ENCODE results near the gene NUDCD3.

DNA sequence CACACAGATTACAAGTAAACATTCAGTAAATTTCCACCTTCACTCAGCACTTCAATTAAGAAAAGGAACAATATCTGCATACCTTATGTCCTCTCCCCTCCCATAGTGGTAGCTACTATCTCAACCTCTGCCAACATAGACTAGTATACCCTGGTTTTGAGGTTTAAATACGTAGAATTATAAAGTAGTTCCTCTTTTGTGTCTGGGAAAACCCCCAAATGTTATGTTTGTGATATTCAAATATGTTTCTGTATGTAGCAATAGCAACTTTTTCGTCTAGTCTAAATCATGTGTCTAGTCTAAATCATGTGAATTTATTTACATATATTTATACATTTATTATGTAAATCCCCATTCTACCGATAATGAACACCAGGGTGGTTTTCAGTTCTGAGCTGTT is 151.9 kb downstream of the NUDCD3 start:
- TF ChIP-seq, protein P1, sequence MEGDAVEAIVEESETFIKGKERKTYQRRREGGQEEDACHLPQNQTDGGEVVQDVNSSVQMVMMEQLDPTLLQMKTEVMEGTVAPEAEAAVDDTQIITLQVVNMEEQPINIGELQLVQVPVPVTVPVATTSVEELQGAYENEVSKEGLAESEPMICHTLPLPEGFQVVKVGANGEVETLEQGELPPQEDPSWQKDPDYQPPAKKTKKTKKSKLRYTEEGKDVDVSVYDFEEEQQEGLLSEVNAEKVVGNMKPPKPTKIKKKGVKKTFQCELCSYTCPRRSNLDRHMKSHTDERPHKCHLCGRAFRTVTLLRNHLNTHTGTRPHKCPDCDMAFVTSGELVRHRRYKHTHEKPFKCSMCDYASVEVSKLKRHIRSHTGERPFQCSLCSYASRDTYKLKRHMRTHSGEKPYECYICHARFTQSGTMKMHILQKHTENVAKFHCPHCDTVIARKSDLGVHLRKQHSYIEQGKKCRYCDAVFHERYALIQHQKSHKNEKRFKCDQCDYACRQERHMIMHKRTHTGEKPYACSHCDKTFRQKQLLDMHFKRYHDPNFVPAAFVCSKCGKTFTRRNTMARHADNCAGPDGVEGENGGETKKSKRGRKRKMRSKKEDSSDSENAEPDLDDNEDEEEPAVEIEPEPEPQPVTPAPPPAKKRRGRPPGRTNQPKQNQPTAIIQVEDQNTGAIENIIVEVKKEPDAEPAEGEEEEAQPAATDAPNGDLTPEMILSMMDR (IDR thresholded peaks at IDR 0.05; ENCODE audit: low read depth, low read length, poor library complexity, severe bottlenecking) = no peak
- TF ChIP-seq EZH2phosphoT487 (IDR thresholded peaks at IDR 0.05; ENCODE audit: borderline replicate concordance, low read length) = no peak
